Mesendoderm (in vitro differentiated cells): Measurements from ENCODE around the gene LMF1.

ENCODE experiments used
- DNase-seq: peaks from one replicate; pipeline ENCODE4 v3.0.0; 2013
- H2AK5ac ChIP-seq: 2 replicates; pipeline ENCODE4 v1.6.1; 2013; ENCODE audit warnings: low read length, inconsistent platforms
- H2BK120ac ChIP-seq: 2 replicates; pipeline ENCODE4 v1.6.1; 2013; ENCODE audit warnings: low read depth, mild to moderate bottlenecking, low read length, moderate library complexity, mixed read lengths
- H2BK15ac ChIP-seq: replicated peaks from 2 replicates; pipeline ENCODE4 v1.6.1; 2013; ENCODE audit warnings: low read depth, mild to moderate bottlenecking, moderate library complexity
- H2BK5ac ChIP-seq: 2 replicates; pipeline ENCODE4 v1.6.1; 2013; ENCODE audit warnings: low read length, inconsistent platforms
- H3K18ac ChIP-seq: 2 replicates; pipeline ENCODE4 v1.6.1; 2013; ENCODE audit warnings: mild to moderate bottlenecking, low read length, mixed read lengths
- H3K23ac ChIP-seq: one replicate; pipeline ENCODE4 v1.6.1; 2013; ENCODE audit warnings: low read length
- H3K27ac ChIP-seq: 2 replicates; pipeline ENCODE4 v1.5.1; 2013; ENCODE audit warnings: low read depth, mild to moderate bottlenecking, inconsistent platforms, low read length, moderate library complexity
- H3K27me3 ChIP-seq: 2 replicates; pipeline ENCODE4 v1.6.1; 2013; ENCODE audit warnings: low read length, control low read depth, mild to moderate bottlenecking, inconsistent platforms; ENCODE audit not compliant: insufficient read depth, poor library complexity
- H3K36me3 ChIP-seq: 2 replicates; pipeline ENCODE4 v1.6.1; 2013; ENCODE audit warnings: low read length, inconsistent platforms; ENCODE audit not compliant: control insufficient read depth, insufficient read depth
- H3K4ac ChIP-seq: one replicate; pipeline ENCODE4 v1.6.1; 2013; ENCODE audit warnings: low read depth, mild to moderate bottlenecking, low read length, moderate library complexity
- H3K4me1 ChIP-seq: 2 replicates; pipeline ENCODE4 v1.6.1; 2013; ENCODE audit warnings: low read depth, low read length, inconsistent platforms; ENCODE audit not compliant: control insufficient read depth
- H3K4me2 ChIP-seq: 2 replicates; pipeline ENCODE4 v1.6.1; 2013; ENCODE audit warnings: low read length
- H3K4me3 ChIP-seq: 2 replicates; pipeline ENCODE4 v1.5.1; 2013; ENCODE audit warnings: mild to moderate bottlenecking, low read length
- H3K56ac ChIP-seq: one replicate; pipeline ENCODE4 v1.6.1; 2013; ENCODE audit warnings: low read length
- H3K79me1 ChIP-seq: 2 replicates; pipeline ENCODE4 v1.6.1; 2013; ENCODE audit warnings: low read length, inconsistent platforms
- H3K79me2 ChIP-seq: 2 replicates; pipeline ENCODE4 v1.6.1; 2013; ENCODE audit warnings: mild to moderate bottlenecking, low read length; ENCODE audit not compliant: control insufficient read depth, insufficient read depth
- H3K9ac ChIP-seq: 2 replicates; pipeline ENCODE4 v1.6.1; 2013; ENCODE audit warnings: low read length, inconsistent platforms
- H4K5ac ChIP-seq: one replicate; pipeline ENCODE4 v1.6.1; 2013; ENCODE audit warnings: low read length
- H4K8ac ChIP-seq: one replicate; pipeline ENCODE4 v1.6.1; 2013; ENCODE audit warnings: low read depth, mild to moderate bottlenecking, control low read depth, low read length, moderate library complexity
- WGBS: extraction: QIAGEN DNeasy Blood & Tissue Kit; methylation state at CpG from one replicate; pipeline ENCODE4 v1.1.7; 2013; ENCODE audit warnings: low lambda C conversion rate, missing lambda C conversion rate; ENCODE audit not compliant: insufficient coverage; ENCODE audit errors: extremely low coverage; 5-methylcytosine and 5-hydroxymethylcytosine counted together

Gene LMF1

DNA sequence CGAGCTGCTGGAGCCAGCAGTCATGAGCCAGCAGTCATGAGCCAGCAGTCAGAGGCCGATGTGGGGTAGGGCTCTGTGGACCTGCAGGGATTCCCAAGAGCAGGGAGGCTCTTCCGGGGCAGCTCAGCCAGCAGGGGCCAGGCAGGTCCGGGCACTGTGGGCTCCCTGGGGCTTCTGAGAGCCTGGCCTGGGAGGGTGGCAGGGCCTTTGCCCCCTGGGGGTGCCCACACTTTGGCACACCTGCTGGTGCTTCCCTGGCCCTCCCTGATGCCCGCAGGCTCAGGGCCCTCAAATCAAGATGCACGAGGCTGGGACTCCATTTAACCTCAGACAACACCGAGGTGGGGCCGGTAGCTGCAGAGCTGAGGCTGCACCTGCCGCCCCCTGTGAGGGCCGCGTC is 28.9 kb upstream of the LMF1 start:
- Histone ChIP-seq H3K4me3 (no peak overlapping the region), H3K36me3 (no peaks in the 10 kb centered on the region), H2AK5ac (no peak overlapping the region), H3K56ac (no peak overlapping the region), H3K9ac (no peak overlapping the region), H3K4ac (no peak overlapping the region), H3K23ac (no peak overlapping the region), H3K27ac (no peak overlapping the region), H3K79me2 (no peaks in the 10 kb centered on the region), H4K5ac (no peak overlapping the region), H2BK5ac (no peak overlapping the region), H3K4me1 (no peaks in the 10 kb centered on the region), H3K27me3 (no peaks in the 10 kb centered on the region), H4K8ac (no peak overlapping the region), H3K79me1 (no peaks in the 10 kb centered on the region), H3K18ac (no peak overlapping the region), H2BK15ac (no peak overlapping the region), H2BK120ac (no peak overlapping the region), H3K4me2 (no peak overlapping the region)
- no peak for DNase-seq
- WGBS, result no CpG with 5 or more reads among the region's 11 CpGs

DNA sequence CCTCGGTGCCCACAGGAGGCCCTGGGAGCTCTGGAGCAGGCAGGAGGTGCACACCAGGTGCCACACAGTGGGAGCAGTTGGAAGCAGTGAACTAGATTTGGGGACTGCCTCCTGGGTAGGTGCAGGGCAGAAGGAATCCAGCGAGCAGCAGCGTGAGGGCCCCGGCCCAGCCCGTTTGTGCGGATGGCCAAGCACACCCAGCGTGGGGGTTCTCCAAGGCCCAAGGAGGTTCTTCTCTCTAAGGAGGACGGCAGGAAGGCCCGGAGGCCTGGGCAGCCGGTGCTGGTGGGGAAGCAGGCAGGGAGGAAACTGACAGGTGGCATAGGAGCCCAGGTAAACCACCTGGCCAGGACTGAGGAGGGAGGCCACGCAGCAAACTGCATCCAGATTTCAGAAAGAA is 27.8 kb upstream of the LMF1 start:
- H3K79me1 ChIP-seq, result no peaks in the 10 kb centered on the region
- no peaks in the 10 kb centered on the region for H3K4me1 ChIP-seq
- no peaks in the 10 kb centered on the region for H3K27me3 ChIP-seq
- H4K8ac ChIP-seq, result no peak overlapping the region
- no peak overlapping the region for H4K5ac ChIP-seq
- no peak overlapping the region for H3K27ac ChIP-seq
- no peak overlapping the region for H3K4me3 ChIP-seq
- H3K56ac ChIP-seq, result no peak overlapping the region
- no peak overlapping the region for H2BK5ac ChIP-seq
- DNase-seq, result no peak
- H3K9ac ChIP-seq, result no peak overlapping the region
- no peaks in the 10 kb centered on the region for H3K36me3 ChIP-seq
- WGBS, result no CpG with 5 or more reads among the region's 11 CpGs
- H3K4ac ChIP-seq, result no peak overlapping the region
- H3K18ac ChIP-seq, result no peak overlapping the region
- no peak overlapping the region for H2AK5ac ChIP-seq
- no peak overlapping the region for H2BK15ac ChIP-seq
- H3K23ac ChIP-seq, result no peak overlapping the region
- no peak overlapping the region for H2BK120ac ChIP-seq
- no peak overlapping the region for H3K4me2 ChIP-seq
- no peaks in the 10 kb centered on the region for H3K79me2 ChIP-seq

DNA sequence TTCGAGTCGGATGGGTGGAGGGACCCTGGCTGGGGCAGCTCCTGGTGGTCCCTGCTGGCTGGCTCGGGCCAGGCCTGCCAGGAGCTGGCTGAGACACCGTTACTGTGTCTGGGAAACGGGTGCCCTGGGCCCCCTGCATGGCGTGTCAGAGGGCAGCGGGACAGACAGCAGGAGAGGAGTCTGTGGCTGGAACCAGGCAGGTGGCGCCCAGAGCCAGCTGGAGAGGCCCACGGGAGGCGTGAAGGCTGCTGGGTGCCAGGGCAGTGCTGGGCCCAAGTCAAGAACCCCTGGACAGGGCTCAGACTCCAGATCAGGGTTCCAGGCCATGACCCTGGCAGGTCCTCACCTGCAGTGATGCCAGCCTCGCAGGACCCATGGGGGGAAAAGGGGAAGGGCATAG is 27.4 kb upstream of the LMF1 start:
- no peak overlapping the region for H3K4me3 ChIP-seq
- DNase-seq, result no peak
- H3K36me3 ChIP-seq, result no peaks in the 10 kb centered on the region
- H3K56ac ChIP-seq, result no peak overlapping the region
- no peak overlapping the region for H3K18ac ChIP-seq
- no peak overlapping the region for H3K23ac ChIP-seq
- H3K27ac ChIP-seq, result peak overlapping the region; percentile 5
- H4K8ac ChIP-seq, result no peak overlapping the region
- no peak overlapping the region for H2BK15ac ChIP-seq
- no peaks in the 10 kb centered on the region for H3K79me1 ChIP-seq
- H3K9ac ChIP-seq, result no peak overlapping the region
- no CpG with 5 or more reads among the region's 11 CpGs for WGBS
- H3K4me1 ChIP-seq, result no peaks in the 10 kb centered on the region
- no peak overlapping the region for H2BK5ac ChIP-seq
- H2AK5ac ChIP-seq, result no peak overlapping the region
- H3K4ac ChIP-seq, result no peak overlapping the region
- H3K79me2 ChIP-seq, result no peaks in the 10 kb centered on the region
- no peak overlapping the region for H3K4me2 ChIP-seq
- no peaks in the 10 kb centered on the region for H3K27me3 ChIP-seq
- no peak overlapping the region for H2BK120ac ChIP-seq
- no peak overlapping the region for H4K5ac ChIP-seq

DNA sequence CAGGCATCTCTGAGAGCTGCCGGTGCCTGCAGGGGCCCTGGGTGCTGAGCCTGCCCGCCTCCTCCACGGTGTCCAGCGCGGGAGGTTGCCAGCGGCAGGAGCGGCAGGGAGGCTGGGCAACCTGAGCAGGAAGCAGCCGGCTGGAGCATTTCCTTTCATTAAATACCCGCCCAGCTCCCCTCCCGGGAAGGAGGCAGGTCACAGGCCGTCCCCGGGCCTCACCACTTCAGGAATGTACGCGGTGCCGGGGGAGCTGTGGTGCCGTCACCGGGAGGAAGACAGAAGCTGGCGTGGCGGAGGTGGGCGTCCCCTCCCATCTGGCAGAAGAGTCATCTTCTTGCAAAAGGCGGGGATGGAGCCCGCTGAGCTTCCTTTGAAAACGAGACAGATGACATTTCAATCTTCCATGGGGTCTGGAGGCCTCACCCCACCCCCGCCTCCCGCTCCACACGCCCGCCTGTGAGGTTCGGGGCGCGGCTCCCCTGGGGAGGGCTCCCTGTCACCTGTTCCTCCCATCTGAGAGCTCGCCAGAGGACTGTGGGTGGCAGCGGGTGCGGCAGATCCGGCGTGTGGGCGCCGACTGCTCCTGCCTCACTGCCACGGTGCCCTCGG is 26.8 kb upstream of the LMF1 start:
- Histone ChIP-seq H3K4ac (no peak overlapping the region), H4K8ac (no peak overlapping the region), H2BK5ac (no peak overlapping the region), H3K27ac (peak overlapping the region; percentile 64), H3K27me3 (no peaks in the 10 kb centered on the region), H3K4me2 (no peak overlapping the region), H3K36me3 (no peaks in the 10 kb centered on the region), H3K4me1 (no peaks in the 10 kb centered on the region), H3K9ac (no peak overlapping the region), H3K56ac (peak overlapping the region; percentile 60), H2AK5ac (no peak overlapping the region), H3K79me1 (no peaks in the 10 kb centered on the region), H3K18ac (no peak overlapping the region), H2BK120ac (no peak overlapping the region), H4K5ac (no peak overlapping the region), H3K79me2 (no peaks in the 10 kb centered on the region), H3K4me3 (no peak overlapping the region), H2BK15ac (no peak overlapping the region), H3K23ac (no peak overlapping the region)
- no CpG with 5 or more reads among the region's 39 CpGs for WGBS
- peak; percentile 88 for DNase-seq

DNA sequence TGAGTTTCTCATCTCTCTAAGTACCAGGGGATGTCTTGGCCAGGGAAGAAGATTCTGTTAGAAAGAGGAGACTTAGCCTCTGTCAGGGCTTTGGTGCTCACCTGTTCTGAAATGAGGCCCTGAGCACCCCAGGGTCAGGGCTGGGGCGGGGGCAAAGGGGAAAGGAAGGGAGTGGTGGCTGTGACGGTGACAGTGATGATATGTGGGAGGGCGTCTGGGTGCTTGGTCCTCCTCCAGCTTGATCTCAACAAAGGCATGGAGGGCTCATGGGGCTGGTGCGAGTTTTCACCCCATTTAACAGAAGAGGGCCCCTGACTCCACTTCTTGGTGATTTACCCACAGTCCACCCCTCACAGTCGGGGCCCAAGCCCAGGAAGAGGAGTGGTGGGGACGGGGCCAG is 25.9 kb upstream of the LMF1 start:
- Histone ChIP-seq H2AK5ac (no peak overlapping the region), H2BK15ac (no peak overlapping the region), H3K4me2 (no peak overlapping the region), H2BK5ac (no peak overlapping the region), H3K4me3 (no peak overlapping the region), H3K27ac (peak overlapping the region; percentile 64), H3K9ac (no peak overlapping the region), H4K5ac (no peak overlapping the region), H3K56ac (no peak overlapping the region), H2BK120ac (no peak overlapping the region), H3K27me3 (no peaks in the 10 kb centered on the region), H3K4me1 (no peaks in the 10 kb centered on the region), H3K79me2 (no peaks in the 10 kb centered on the region), H3K79me1 (no peaks in the 10 kb centered on the region), H3K23ac (no peak overlapping the region), H3K36me3 (no peaks in the 10 kb centered on the region), H4K8ac (no peak overlapping the region), H3K4ac (no peak overlapping the region), H3K18ac (no peak overlapping the region)
- DNase-seq, result no peak
- WGBS, result no CpG with 5 or more reads among the region's 6 CpGs

DNA sequence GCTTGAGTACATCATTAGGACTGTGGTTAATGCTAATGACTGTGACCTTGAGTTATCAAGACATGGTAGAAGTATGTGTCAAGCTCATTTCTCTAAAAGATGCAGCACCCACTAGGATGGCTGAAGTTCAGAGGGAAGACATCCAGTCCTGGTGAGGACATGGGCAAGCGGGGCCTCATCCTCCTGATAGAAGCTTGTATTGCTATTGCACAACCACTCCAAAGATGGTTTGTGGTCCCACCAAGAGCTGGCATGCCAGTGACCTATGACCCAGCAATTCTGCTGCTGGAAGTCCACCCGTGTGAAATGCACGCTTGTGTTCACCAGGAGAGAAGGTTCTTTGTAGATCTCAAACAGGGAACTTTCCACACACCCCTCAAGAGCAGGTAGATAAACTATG is 25.0 kb upstream of the LMF1 start:
- H3K23ac ChIP-seq, result no peak overlapping the region
- no peaks in the 10 kb centered on the region for H3K4me1 ChIP-seq
- H3K4ac ChIP-seq, result no peak overlapping the region
- no peak overlapping the region for H2BK120ac ChIP-seq
- no peak overlapping the region for H4K8ac ChIP-seq
- H3K4me2 ChIP-seq, result no peak overlapping the region
- H3K36me3 ChIP-seq, result no peaks in the 10 kb centered on the region
- no peak overlapping the region for H3K9ac ChIP-seq
- no peak overlapping the region for H3K56ac ChIP-seq
- no peak overlapping the region for H2BK15ac ChIP-seq
- no peak overlapping the region for H4K5ac ChIP-seq
- H3K79me2 ChIP-seq, result no peaks in the 10 kb centered on the region
- H2BK5ac ChIP-seq, result no peak overlapping the region
- WGBS, result no CpG with 5 or more reads among the region's 3 CpGs
- no peaks in the 10 kb centered on the region for H3K27me3 ChIP-seq
- no peaks in the 10 kb centered on the region for H3K79me1 ChIP-seq
- no peak overlapping the region for H3K27ac ChIP-seq
- no peak overlapping the region for H3K18ac ChIP-seq
- no peak overlapping the region for H3K4me3 ChIP-seq
- DNase-seq, result no peak
- H2AK5ac ChIP-seq, result no peak overlapping the region
